Right lobe of liver (tissue), 6 donors: ENCODE results near the gene VDR. TPM values are rescaled to one million over a fixed set of nuclear protein-coding genes. Genes with fewer than 3 reads are reported as not detected.

Experiments used
- ATAC-seq, 4 donors: fragments of 200-7000 bp; cut with Tn5 transposase; one replicate each; pipeline ENCODE4 v1.9.1; 2020; ENCODE audit warnings: mild to moderate bottlenecking in 4 of 4, moderate library complexity in 4 of 4
- DNase-seq, 3 donors: peaks; one replicate each; pipeline ENCODE4 v3.0.0-alpha.2; 2020
- H3K27ac ChIP-seq, 3 donors: fragments of 200-600 bp; one replicate each; pipeline ENCODE4 v1.8.0; 2022
- H3K27me3 ChIP-seq, 2 donors: fragments of 200-600 bp; one replicate each; pipeline ENCODE4 v1.8.0; 2022
- H3K36me3 ChIP-seq, 4 donors: fragments of 200-600 bp; sonication (generic) in 1 of 4; one replicate each; pipeline versions ENCODE4 v1.5.1 to v1.8.0; 2017 to 2022; ENCODE audit warnings: control low read depth in 1 of 4
- H3K4me1 ChIP-seq, 4 donors: fragments of 200-600 bp; sonication (generic) in 1 of 4; one replicate each; pipeline versions ENCODE4 v1.5.1 to v1.8.0; 2017 to 2022; ENCODE audit warnings: control low read depth in 1 of 4
- H3K4me3 ChIP-seq, 3 donors: fragments of 200-600 bp; one replicate each; pipeline ENCODE4 v1.8.0; 2022
- H3K9me3 ChIP-seq, 4 donors: fragments of 200-600 bp; sonication (generic) in 1 of 4; one replicate each; pipeline versions ENCODE4 v1.5.1 to v1.8.0; 2017 to 2022; ENCODE audit warnings: control low read depth in 1 of 4
- POLR2A ChIP-seq: fragments of 450-650 bp; IDR thresholded peaks from one replicate; pipeline ENCODE4 v1.6.1; 2017; ENCODE audit warnings: antibody characterized with exemption, mild to moderate bottlenecking
- WGBS: methylation state at CpG from one replicate; pipeline ENCODE4 v1.1.6; 2018; ENCODE audit warnings: low coverage, low lambda C conversion rate; ENCODE audit not compliant: insufficient coverage; ENCODE audit errors: missing lambda C conversion rate; 5-methylcytosine and 5-hydroxymethylcytosine counted together
- intact Hi-C, 2 donors: fragments of 100-400 bp; cut with DNase I; formaldehyde crosslinking; loops; one replicate each; pipeline versions ENCODE4 v1.11.2 to v1.14.1; 2022
- total RNA-seq, 6 experiments: library from RNA; depleted of rRNA in 2 of 6; stranded (reverse); fragments of >200 nt in 2 of 6; fragmentation: NEBNext Ultra II Directional in 3 of 6; extraction: Animal tissue kit (Norgen Biotek cat#: 25700) in 3 of 6; gene quantifications; one replicate each; pipeline versions ENCODE4 v1.1.0 to v1.2.4, GENCODE V29; 2016 to 2023
- TF ChIP-seq, protein P1 (sequence below), 4 donors: fragments of 200-600 bp in 3 of 4; fragments of 450-650 bp in 1 of 4; IDR thresholded peaks; one replicate each; pipeline versions ENCODE4 v1.5.1 to v1.8.0; 2016 to 2022; ENCODE audit warnings: antibody characterized with exemption in 4 of 4, mild to moderate bottlenecking in 2 of 4
- donor health status: DM: no; HTN: yes; CAD: no.
- donor health status: DM: no; HTN: no; CAD: no.
- donor health status: DM: no; HTN: no; CAD: no.
- donor health status: DM: no; HTN: yes; CAD: no.
- donor health status: DM: no; HTN: yes; CAD: no.

Gene VDR
- total RNA-seq, 6 experiments from 2014 or later, result 0.18 to 1.2 (median 0.39) TPM

DNA sequence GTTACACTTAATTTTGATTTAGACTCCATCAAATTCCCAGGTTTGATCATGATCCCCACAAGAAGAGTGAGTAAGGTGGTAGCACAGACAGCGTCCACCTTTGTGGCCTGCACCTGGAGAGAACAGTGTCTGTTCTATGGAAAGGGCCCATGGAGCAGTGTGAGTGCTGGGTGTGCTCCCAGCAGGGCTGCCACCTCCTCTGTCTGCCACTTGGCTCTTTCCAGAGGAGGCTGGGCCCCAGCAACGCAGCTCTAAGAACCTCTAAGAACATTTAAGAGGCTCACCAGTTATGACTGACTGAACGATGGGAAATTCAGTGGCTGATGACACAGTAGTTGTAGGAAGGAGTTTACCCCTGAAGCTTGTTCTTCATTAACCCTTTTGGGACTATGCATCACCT is 17.3 kb downstream of the VDR start:
- WGBS, result 100% methylated on average over 1 of the region's 3 CpGs
- Histone ChIP-seq H3K4me1 (peaks cover 0 to 2% (median 0%) of the 10 kb centered on the region in 4 donors), H3K9me3 (no peaks in the 10 kb centered on the region), H3K27me3 (no peaks in the 10 kb centered on the region), H3K4me3 (no peak overlapping the region), H3K27ac (no peak overlapping the region), H3K36me3 (no peaks in the 10 kb centered on the region)
- no peak for ATAC-seq
- no peak for DNase-seq
- TF ChIP-seq, protein P1, sequence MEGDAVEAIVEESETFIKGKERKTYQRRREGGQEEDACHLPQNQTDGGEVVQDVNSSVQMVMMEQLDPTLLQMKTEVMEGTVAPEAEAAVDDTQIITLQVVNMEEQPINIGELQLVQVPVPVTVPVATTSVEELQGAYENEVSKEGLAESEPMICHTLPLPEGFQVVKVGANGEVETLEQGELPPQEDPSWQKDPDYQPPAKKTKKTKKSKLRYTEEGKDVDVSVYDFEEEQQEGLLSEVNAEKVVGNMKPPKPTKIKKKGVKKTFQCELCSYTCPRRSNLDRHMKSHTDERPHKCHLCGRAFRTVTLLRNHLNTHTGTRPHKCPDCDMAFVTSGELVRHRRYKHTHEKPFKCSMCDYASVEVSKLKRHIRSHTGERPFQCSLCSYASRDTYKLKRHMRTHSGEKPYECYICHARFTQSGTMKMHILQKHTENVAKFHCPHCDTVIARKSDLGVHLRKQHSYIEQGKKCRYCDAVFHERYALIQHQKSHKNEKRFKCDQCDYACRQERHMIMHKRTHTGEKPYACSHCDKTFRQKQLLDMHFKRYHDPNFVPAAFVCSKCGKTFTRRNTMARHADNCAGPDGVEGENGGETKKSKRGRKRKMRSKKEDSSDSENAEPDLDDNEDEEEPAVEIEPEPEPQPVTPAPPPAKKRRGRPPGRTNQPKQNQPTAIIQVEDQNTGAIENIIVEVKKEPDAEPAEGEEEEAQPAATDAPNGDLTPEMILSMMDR (IDR thresholded peaks at IDR 0.05), result no peak
- no peak for TF ChIP-seq POLR2A
- intact Hi-C loops, result no loop called here

DNA sequence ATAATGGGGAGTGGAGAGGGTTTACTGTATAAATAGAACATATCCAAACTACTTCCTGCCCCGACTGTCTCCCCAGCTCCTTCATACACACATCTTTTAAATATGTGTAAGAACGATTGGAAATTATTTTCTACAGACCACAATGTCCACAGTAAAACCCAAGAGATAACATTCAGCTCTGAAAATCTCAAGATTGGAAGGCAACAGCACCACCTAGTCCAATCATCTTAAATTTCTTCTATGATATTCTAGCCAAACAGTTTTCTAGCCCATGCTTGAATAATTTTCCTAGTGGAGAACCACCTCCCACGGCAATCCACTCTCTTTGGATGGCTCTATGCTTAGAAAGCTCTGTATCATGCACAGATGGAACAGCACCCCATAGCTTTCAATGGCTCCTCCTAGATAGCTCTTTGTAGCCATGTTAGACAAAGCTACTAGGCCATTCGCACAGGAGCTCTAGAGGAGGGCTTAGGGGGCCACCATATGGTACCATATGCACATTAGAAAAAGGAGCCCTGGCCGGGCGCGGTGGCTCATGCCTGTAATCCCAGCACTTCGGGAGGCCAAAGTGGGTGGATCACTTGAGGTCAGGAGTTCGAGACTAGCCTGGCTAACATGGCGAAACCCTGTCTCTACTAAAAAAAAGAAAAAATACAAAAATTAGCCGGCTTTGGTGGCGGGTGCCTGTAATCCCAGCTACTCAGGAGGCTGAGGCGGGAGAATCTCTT is 18.1 kb downstream of the VDR start:
- intact Hi-C loops, result no loop called here
- no peak overlapping the region for H3K27ac ChIP-seq
- ATAC-seq (no peak), DNase-seq (no peak)
- no peaks in the 10 kb centered on the region for H3K36me3 ChIP-seq
- 70% methylated on average over 11 of the region's 13 CpGs for WGBS
- no peak overlapping the region for H3K4me3 ChIP-seq
- peaks cover 0 to 2% (median 0%) of the 10 kb centered on the region in 4 donors for H3K4me1 ChIP-seq
- TF ChIP-seq, protein P1 (IDR thresholded peaks at IDR 0.05), result no peak
- no peak for TF ChIP-seq POLR2A
- H3K27me3 ChIP-seq, result no peaks in the 10 kb centered on the region
- H3K9me3 ChIP-seq, result no peaks in the 10 kb centered on the region

DNA sequence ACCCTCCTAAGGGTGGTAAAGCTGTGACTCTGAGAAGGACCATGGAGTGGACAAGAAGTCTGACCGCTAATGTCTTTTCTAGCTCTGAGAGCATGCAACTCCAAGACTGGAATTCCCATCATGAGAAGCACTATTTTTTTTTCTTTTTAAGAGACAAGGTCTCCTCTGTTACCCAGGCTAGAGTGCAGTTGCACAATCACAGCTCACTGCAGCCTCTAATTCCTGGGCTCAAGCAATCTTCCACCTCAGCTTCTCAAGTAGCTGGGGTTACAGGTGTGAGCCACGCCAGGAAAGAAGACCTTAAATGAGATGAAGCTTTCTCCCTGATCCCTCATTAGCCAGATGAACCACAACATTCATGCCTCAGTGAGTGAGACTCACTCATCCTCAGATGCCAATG is 19.2 kb downstream of the VDR start:
- no peak for ATAC-seq
- no peak for TF ChIP-seq POLR2A
- TF ChIP-seq, protein P1 (IDR thresholded peaks at IDR 0.05), result no peak
- no peaks in the 10 kb centered on the region for H3K36me3 ChIP-seq
- no peak for DNase-seq
- WGBS, result 80% methylated on average over 1 of the region's 2 CpGs
- no peak overlapping the region for H3K4me3 ChIP-seq
- H3K27ac ChIP-seq, result no peak overlapping the region
- no peaks in the 10 kb centered on the region for H3K9me3 ChIP-seq
- H3K27me3 ChIP-seq, result no peaks in the 10 kb centered on the region
- intact Hi-C loops, result no loop called here
- H3K4me1 ChIP-seq, result peaks cover 0 to 2% (median 0%) of the 10 kb centered on the region in 4 donors

DNA sequence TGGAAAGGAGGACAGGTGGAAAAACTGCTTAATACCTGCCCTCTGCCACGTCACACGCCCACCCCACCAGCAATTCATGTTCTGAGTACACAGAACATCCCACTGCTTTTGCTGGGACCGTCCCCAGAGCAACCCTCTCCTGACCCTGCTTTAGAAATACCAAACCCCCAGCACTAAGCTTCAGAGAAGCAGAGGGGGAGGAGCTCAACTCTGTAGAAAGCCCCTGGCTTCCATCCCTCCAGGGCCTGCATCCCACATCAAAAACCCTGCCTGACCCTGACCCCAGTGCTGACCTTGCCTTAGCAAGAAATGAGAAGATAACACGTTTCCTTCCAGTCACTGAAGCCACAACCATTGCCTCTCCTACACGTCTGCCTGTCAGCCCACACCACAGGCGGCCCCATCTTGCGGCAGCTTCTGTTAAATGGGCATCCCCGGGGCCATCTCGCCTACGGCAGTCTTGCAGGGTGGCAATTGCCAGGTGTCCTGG is 19.7 kb downstream of the VDR start:
- 90% methylated on average over 9 of the region's 10 CpGs for WGBS
- H3K4me1 ChIP-seq, result peaks cover 0 to 2% (median 0%) of the 10 kb centered on the region in 4 donors
- TF ChIP-seq, protein P1 (IDR thresholded peaks at IDR 0.05), result no peak
- TF ChIP-seq POLR2A, result no peak
- ATAC-seq (no peak), DNase-seq (no peak)
- intact Hi-C loops, result no loop called here
- H3K4me3 ChIP-seq, result no peak overlapping the region
- H3K9me3 ChIP-seq, result no peaks in the 10 kb centered on the region
- H3K27me3 ChIP-seq, result no peaks in the 10 kb centered on the region
- no peak overlapping the region for H3K27ac ChIP-seq
- H3K36me3 ChIP-seq, result no peaks in the 10 kb centered on the region
